Endothelial cell (in vitro differentiated cells): ENCODE measurements around the gene ELK3. TPM values are rescaled to one million over a fixed set of nuclear protein-coding genes. Genes with fewer than 3 reads are reported as not detected.

Source experiments
- DNase-seq: peaks from one replicate; pipeline ENCODE4 v3.0.0; 2021; ENCODE audit warnings: low spot score
- H3K27ac Mint-ChIP-seq: one replicate; pipeline ENCODE4 v1.8.0; 2021; ENCODE audit warnings: mixed read lengths, inconsistent platforms; ENCODE audit not compliant: unreplicated experiment
- H3K27me3 Mint-ChIP-seq: one replicate; pipeline ENCODE4 v1.8.0; 2021; ENCODE audit warnings: mild to moderate bottlenecking, moderate library complexity, mixed read lengths, inconsistent platforms; ENCODE audit not compliant: unreplicated experiment
- H3K36me3 Mint-ChIP-seq: one replicate; pipeline ENCODE4 v1.8.0; 2021; ENCODE audit warnings: mild to moderate bottlenecking, low read depth, mixed read lengths, inconsistent platforms; ENCODE audit not compliant: unreplicated experiment
- H3K4me1 Mint-ChIP-seq: one replicate; pipeline ENCODE4 v1.8.0; 2021; ENCODE audit warnings: mild to moderate bottlenecking, mixed read lengths, inconsistent platforms; ENCODE audit not compliant: unreplicated experiment
- H3K4me3 Mint-ChIP-seq: one replicate; pipeline ENCODE4 v1.8.0; 2021; ENCODE audit warnings: mild to moderate bottlenecking, mixed read lengths, inconsistent platforms; ENCODE audit not compliant: unreplicated experiment
- H3K9me3 Mint-ChIP-seq: one replicate; pipeline ENCODE4 v1.8.0; 2021; ENCODE audit warnings: mixed read lengths, inconsistent platforms; ENCODE audit not compliant: unreplicated experiment
- CTCF ChIP-seq: fragments of 200-600 bp; sonication (generic); IDR thresholded peaks from one replicate; pipeline ENCODE4 v1.5.0; 2021; ENCODE audit warnings: antibody characterized with exemption; ENCODE audit not compliant: unreplicated experiment
- total RNA-seq: library from RNA; stranded (reverse); fragmentation: NEBNext Ultra II Directional; extraction: Animal tissue kit (Norgen Biotek cat#: 25700); gene quantifications from one replicate; pipeline ENCODE4 v1.2.1, GENCODE V29; 2021; ENCODE audit not compliant: unreplicated experiment

ELK3 gene
- total RNA-seq, 1 donor from 2014 or later: 294 TPM

GRCh38 chr12:96185914-96186313 lies 8.3 kb upstream of the ELK3 start:
- Mint-ChIP-seq H3K27me3 (peaks cover 2% of the 10 kb centered on the region), H3K9me3 (no peaks in the 10 kb centered on the region), H3K27ac (peak overlapping the region; percentile 63), H3K4me1 (peaks cover 48% of the 10 kb centered on the region), H3K36me3 (peaks cover under 1% of the 10 kb centered on the region), H3K4me3 (no peak overlapping the region)
- no peak for DNase-seq
- TF ChIP-seq CTCF: no peak

- Mint-ChIP-seq H3K9me3 (no peaks in the 10 kb centered on the region), H3K4me1 (peaks cover 48% of the 10 kb centered on the region), H3K36me3 (no peaks in the 10 kb centered on the region), H3K27me3 (peaks cover 2% of the 10 kb centered on the region), H3K27ac (peak overlapping the region; percentile 65), H3K4me3 (peak overlapping the region; percentile 21)
- no peak for DNase-seq
- no peak for TF ChIP-seq CTCF
Measured at GRCh38 chr12:96186607-96187301, 7.4 kb upstream of the ELK3 start.

GRCh38 chr12:96187956-96188355 lies 6.2 kb upstream of the ELK3 start:
- no peaks in the 10 kb centered on the region for H3K36me3 Mint-ChIP-seq
- H3K27ac Mint-ChIP-seq: no peak overlapping the region
- H3K27me3 Mint-ChIP-seq: peaks cover 2% of the 10 kb centered on the region
- DNase-seq: no peak
- H3K4me1 Mint-ChIP-seq: peaks cover 57% of the 10 kb centered on the region
- H3K9me3 Mint-ChIP-seq: no peaks in the 10 kb centered on the region
- H3K4me3 Mint-ChIP-seq: no peak overlapping the region
- no peak for TF ChIP-seq CTCF

GRCh38 chr12:96189781-96190180 lies 4.4 kb upstream of the ELK3 start:
- H3K4me1 Mint-ChIP-seq: peaks cover 64% of the 10 kb centered on the region
- no peak for TF ChIP-seq CTCF
- H3K9me3 Mint-ChIP-seq: no peaks in the 10 kb centered on the region
- H3K27ac Mint-ChIP-seq: no peak overlapping the region
- H3K4me3 Mint-ChIP-seq: no peak overlapping the region
- H3K36me3 Mint-ChIP-seq: no peaks in the 10 kb centered on the region
- peaks cover 9% of the 10 kb centered on the region for H3K27me3 Mint-ChIP-seq
- DNase-seq: no peak

GRCh38 chr12:96190413-96191108 lies 3.6 kb upstream of the ELK3 start:
- Mint-ChIP-seq H3K4me3 (no peak overlapping the region), H3K4me1 (peaks cover 65% of the 10 kb centered on the region)
- TF ChIP-seq CTCF: no peak

More at GRCh38 chr12:96190413-96191108, 3.6 kb upstream of the ELK3 start:
- Mint-ChIP-seq H3K27ac (no peak overlapping the region), H3K36me3 (peaks cover 5% of the 10 kb centered on the region), H3K9me3 (no peaks in the 10 kb centered on the region), H3K27me3 (peaks cover 14% of the 10 kb centered on the region)
- no peak for DNase-seq
